Transverse colon (tissue), 4 donors: Measurements from ENCODE around the gene TMC5.

Source experiments
- EP300 ChIP-seq: sonication (generic); formaldehyde crosslinking; IDR thresholded peaks from one replicate; pipeline ENCODE4 v1.6.1; 2017; ENCODE audit warnings: antibody characterized with exemption, low read depth
- POLR2AphosphoS5 ChIP-seq, 3 donors: sonication (generic); formaldehyde crosslinking; IDR thresholded peaks; one replicate each; pipeline ENCODE4 v1.6.1; 2016; ENCODE audit warnings: antibody characterized with exemption in 3 of 3
- TF ChIP-seq, protein P1 (sequence below), 5 experiments: fragments of 200-600 bp in 3 of 5; fragments of 450-650 bp in 2 of 5; sonication (generic) in 3 of 5; IDR thresholded peaks; 1 replicate in 2 of 5; 2 replicates in 3 of 5; pipeline ENCODE4 v1.5.1; 2016 to 2017; ENCODE audit warnings: antibody characterized with exemption in 5 of 5, inconsistent platforms in 3 of 5, mild to moderate bottlenecking in 2 of 5, moderate library complexity in 1 of 5

DNA sequence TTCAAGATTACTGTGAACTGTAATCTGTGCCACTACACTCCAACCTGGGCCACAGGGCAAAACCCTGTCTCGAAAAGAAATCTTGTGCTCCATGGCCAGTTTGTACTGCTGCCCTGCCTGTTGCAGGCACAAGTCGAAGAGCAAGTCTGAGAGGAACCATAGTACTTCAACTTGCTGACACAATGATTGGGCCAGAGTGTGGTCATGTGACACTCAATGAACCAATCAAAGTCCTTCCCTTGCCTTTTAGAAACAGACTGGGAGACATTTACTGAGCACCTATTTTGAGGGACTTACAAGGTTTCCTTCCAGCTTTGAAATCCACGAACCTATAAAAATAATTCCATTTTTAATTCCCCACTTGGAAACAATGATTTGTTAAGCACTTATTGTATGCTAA is 39.8 kb upstream of the TMC5 start:
- no peak for TF ChIP-seq EP300
- TF ChIP-seq, protein P1, sequence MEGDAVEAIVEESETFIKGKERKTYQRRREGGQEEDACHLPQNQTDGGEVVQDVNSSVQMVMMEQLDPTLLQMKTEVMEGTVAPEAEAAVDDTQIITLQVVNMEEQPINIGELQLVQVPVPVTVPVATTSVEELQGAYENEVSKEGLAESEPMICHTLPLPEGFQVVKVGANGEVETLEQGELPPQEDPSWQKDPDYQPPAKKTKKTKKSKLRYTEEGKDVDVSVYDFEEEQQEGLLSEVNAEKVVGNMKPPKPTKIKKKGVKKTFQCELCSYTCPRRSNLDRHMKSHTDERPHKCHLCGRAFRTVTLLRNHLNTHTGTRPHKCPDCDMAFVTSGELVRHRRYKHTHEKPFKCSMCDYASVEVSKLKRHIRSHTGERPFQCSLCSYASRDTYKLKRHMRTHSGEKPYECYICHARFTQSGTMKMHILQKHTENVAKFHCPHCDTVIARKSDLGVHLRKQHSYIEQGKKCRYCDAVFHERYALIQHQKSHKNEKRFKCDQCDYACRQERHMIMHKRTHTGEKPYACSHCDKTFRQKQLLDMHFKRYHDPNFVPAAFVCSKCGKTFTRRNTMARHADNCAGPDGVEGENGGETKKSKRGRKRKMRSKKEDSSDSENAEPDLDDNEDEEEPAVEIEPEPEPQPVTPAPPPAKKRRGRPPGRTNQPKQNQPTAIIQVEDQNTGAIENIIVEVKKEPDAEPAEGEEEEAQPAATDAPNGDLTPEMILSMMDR (IDR thresholded peaks at IDR 0.05) = no peak
- no peak for TF ChIP-seq POLR2AphosphoS5 (IDR thresholded peaks at IDR 0.05)
